Stimulated activated CD4-positive, alpha-beta T cell treated with anti-CD3 and anti-CD28 coated beads, Interleukin-4, amount 100 ng/mL, for 24 hours (primary cell): ENCODE data around the gene VASP.
A peak's percentile ranks its signal among the peaks of the same experiment; 100 is the strongest.

Experiments
- DNase-seq: peaks from one replicate; pipeline ENCODE4 v3.0.0-alpha.2; 2020

VASP gene

DNA sequence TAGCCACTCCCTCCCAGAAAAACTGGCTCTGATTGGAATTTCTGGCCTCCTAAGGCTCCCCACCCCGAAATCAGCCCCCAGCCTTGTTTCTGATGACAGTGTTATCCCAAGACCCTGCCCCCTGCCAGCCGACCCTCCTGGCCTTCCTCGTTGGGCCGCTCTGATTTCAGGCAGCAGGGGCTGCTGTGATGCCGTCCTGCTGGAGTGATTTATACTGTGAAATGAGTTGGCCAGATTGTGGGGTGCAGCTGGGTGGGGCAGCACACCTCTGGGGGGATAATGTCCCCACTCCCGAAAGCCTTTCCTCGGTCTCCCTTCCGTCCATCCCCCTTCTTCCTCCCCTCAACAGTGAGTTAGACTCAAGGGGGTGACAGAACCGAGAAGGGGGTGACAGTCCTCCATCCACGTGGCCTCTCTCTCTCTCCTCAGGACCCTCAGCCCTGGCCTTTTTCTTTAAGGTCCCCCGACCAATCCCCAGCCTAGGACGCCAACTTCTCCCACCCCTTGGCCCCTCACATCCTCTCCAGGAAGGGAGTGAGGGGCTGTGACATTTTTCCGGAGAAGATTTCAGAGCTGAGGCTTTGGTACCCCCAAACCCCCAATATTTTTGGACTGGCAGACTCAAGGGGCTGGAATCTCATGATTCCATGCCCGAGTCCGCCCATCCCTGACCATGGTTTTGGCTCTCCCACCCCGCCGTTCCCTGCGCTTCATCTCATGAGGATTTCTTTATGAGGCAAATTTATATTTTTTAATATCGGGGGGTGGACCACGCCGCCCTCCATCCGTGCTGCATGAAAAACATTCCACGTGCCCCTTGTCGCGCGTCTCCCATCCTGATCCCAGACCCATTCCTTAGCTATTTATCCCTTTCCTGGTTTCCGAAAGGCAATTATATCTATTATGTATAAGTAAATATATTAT is 33.3 kb upstream of the VASP start:
- no peak for DNase-seq

- DNase-seq, result no peak
Measured at GRCh38 chr19:45474606-45475521, 32.4 kb upstream of the VASP start.

GRCh38 chr19:45475537-45476291 is 31.6 kb upstream of the VASP start:
- DNase-seq, result no peak

GRCh38 chr19:45476304-45476703 is 31.0 kb upstream of the VASP start:
- DNase-seq, result no peak

DNA sequence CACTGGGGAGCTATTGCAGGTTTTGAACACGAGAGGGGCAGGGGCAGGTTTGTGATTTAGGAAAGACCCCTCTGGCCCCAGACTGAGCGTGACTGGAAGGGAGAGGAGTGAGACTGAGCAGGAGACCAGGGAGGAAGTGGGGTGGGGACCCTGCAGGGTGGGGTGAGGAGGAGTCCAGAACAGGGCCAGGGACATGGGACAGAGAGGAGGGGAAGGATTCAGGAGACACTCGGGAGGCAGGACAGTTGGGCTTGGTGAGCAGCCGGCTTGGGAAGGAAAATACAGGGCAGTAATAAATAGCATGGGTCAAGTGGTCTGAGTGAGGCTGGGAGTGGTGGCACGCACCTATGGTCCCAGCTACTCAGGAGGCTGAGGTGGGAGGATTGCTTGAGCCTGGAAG is 30.1 kb upstream of the VASP start:
- DNase-seq, result no peak

DNA sequence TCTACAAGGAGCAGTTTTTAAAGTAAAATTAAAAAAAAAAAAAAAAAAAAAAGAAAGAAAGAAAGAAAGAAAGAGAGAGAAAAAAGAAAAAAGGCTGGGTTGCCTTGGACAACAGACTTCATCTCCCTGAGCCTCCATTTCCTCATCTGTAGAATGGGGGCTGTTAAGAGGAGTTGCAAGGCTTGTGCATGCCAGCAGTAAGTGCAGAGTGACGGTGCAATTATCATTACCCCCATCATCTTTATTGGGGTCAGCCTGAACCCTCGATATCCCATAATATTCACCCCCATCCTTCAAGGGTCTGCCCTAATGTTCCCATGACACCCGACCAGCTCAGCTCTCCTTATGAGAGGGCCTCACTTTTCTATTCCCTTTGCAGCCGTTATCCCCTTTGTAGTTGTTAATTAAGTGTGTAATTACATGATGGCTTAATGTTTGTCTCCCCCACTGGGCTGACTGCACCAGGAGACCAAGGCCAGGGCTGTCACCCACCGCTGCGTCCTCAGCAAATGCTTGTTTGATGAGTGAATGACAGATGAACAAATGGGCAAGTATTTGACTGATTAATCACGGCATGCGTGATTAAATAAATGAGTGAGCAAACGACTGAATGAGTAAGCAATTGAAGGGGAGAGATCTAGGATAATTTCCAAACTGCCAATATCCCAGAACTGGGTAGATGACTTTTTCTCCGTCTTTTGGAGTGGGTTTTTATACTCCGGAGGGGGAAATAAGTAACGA is 29.4 kb upstream of the VASP start:
- DNase-seq, result peak; percentile 53

DNA sequence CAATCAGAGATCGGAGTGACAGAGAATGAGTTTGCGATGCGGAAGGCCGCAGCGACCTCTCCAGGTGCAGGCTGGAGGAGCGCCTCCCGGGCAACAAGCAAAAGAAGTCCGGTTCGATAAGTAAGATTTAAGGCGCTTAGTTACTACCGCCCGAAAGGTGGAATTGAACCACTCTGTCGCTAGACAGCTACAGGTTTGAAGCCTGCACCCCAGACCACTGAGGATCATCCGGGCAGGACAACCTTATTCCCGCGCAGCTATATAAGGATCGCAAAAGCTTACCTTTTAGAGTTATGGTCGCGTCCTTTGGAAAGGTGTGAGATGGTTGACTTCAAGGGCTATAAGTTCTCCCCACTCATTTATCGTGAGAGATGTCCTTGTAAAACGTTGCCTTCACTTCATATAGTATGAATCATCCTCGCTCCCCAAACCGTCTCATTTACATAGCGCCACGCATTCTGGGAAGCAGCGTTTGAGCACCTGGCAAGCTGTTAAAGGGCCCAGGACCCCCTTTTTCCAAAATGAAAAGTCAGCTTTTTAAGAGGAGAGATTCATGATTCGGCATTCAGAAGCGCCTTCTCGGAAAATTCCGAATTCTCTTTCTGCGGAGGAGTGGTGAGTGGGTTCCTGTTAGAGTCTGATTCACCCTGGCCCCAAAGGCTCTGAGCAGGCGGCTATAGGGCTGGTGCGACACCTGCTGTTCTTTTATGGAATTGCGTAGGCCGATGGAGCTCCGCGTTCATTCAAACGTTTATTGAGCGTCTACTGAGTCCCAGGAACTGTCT is 28.6 kb upstream of the VASP start:
- peak; percentile 93 for DNase-seq

DNA sequence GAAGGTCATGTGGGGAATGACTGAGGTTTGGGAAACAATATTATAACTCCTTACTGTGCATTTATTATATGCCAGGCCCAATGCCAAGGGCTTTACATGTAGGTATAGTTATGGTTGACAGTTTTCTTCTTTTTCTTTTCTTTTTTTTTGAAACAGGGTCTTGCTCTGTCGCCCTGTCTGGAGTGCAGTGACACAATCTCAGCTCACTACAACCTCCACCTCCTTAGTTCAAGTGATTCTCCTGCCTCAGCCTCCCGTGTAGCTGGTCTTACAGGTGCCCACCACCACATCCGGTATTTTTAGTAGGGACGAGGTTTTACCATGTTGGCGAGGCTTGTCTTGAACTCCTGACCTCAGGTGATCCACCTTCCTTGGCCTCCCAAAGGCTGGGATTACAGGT is 24.2 kb upstream of the VASP start:
- no peak for DNase-seq

- no peak for DNase-seq
Measured at GRCh38 chr19:45484273-45484945, 22.9 kb upstream of the VASP start.

DNA sequence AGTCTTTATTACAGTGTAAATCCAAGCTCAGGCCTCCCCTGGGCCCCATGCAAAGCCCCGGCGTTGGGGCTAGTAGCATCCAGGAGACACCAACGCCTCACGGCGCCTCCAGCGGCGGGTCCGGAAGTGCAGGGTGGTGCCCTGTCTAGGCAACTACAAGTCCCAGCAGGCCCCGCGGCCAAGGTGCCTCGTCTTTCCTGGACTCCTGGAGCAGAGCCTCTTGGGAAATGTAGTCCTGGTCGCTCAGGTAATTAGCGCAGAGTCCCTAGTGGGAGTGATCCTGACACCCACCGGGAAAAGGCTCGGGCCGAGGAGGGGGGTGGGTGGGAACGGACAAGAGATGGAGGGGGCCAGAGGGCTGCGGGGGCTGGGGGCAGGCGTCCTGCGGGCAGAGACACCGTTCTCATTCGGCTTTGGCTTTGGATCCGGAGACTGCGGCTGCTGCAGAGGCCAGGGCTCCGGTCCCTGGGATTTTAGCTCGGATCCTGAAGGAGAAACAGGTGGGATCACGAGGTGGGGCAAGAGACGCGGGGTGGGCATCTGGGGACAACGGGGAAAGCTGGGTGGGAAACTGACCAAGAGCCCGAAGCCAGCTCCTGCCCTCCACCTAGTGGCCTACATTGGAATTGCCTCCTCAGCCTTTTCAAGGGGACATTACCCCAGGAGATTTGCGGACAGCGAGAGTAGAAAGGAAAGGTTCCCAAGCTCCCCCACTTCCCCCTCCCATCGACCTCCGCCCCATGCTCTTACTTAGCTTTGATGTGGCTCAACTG is 21.8 kb upstream of the VASP start:
- DNase-seq, result peak; percentile 98

DNA sequence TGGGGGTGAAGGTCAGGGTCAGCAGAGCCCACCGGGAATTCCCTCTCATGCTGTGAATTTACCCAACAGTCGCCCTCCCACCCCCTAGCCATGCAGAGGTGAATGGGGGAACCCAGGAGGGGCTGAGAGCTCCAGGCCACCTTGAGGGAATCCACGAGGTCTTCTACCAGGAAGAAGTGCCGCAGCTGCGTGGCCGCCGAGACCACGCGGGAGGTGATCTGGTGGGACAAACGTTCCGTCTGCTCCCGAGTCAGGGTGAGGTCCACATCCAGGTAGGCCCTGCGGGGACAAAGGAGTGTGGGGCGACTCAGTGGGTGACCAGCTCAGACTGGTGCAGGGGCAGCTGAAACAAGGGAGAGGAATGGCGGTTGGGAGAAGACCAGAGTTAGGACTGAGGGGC is 18.6 kb upstream of the VASP start:
- DNase-seq, result no peak

- DNase-seq, result no peak
Measured at GRCh38 chr19:45489216-45489855, 17.9 kb upstream of the VASP start.

DNA sequence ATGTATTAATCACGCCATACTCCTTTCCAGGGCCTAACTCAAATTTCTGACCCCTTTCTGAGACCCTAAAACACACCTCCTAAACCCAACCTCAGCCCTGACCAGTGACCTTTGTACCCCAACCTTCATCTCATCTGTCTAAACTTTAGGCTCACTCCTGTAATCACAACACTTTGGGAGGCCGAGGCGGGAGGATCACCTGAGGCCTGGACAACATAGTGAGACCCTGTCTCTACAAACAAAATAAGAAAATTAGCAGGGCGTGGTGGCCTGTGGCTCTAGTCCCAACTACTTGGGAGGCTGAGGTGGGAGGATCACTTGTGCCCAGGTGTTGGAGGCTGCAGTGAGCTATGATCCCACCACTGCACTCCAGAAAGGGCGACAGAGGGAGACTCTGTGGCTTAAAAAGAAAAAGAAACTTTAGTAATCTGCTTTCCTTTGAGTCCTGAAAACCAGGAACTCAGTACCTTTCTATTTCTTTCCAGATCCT is 15.1 kb upstream of the VASP start:
- DNase-seq, result no peak

DNA sequence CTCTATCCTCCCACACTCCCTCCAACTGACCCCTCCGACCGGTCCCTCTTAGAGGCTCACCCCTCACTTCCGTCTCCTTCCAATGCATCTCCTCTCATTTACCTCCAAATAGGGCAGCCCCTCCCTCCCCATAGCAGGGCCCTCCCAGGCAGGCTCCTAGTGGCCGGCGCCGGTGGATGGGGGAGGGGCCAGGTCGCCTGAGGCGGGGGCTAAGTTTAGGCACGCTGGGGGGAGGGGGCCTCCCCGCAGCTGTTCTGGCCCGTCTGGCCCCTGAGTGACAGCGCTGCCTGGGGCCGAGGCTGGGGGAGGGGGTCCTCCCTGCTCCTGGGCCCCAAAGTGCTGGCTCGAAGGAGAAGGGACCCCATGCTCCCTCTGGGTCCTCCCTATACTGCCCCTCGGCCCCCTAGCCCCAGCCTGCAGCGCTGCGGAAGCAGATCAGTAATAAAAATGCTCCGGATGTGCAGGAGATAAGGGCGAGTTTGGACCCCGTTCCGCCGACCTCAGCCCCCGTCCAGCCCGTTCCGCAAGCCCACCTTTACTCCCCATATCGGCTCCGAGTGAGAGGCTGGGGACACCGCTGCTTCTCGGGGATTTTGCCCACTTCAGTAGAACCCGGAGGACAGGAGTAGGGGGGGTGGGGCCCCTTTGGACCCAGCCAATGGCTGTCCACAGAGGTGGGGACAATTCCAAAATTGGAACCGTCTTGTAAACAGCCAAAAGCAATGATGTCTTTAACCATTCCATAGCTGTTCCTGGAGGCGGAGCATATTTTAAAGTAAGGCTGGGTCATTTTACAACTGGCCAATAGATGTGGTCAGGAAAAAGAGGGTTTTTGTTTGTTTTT is 14.4 kb upstream of the VASP start:
- no peak for DNase-seq

GRCh38 chr19:45494261-45494916 is 12.9 kb upstream of the VASP start:
- DNase-seq, result no peak

- no peak for DNase-seq
Measured at GRCh38 chr19:45495178-45495577, 12.1 kb upstream of the VASP start.

DNA sequence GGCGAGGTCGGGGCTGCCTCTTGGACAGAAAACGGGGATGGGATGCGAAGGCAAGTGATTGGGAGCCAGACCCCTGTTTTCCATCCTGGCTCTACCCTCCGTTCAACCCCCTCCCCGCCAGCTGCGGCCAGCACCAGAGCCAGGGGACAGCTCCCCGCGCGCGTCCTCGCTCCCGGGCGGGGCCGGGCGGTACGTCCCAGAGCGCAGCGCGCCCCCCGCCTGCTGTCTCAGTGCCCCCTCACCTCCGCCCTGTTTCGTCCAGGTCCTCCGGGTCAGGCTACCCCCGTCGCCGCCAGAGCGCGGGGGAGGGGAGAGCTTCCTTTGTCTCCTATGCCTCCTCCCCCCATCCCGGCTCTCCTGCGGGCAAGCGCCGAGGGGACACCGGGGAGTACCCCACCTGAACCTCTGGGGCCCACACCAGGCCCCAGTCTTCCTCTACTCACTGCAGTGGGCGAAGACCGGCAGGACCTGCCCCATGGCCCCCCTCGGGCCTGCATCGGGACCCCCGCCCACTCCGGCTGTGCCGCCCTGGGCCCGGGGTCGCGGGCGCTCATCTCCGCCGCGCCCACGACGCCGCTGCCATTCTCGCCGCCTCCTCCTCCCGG is 10.8 kb upstream of the VASP start:
- DNase-seq, result peak; percentile 44
